ENCODE measurements around the gene FIGLA.

Gene FIGLA

DNA sequence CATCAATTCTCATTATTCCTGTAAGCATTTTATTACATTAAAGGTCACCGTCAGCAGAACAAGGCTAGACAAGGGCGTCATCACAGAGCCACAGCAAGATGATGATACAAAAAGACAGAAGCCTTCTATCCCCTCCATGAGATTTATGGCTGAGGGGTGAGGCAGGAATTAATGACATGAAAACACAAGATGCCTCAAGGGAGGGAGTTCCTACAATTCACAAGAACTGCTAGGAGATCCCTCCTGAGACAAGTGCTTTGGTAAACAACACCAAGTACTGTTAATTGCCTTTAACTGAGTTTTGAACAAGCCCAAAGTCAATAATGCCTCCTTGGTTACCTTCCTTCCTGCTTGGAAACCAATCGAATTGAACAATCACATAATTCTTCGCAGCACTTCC is 36.5 kb downstream of the FIGLA start:
- TF ChIP-seq CTCF (IDR thresholded peaks at IDR 0.05; ENCODE audit: borderline replicate concordance, insufficient read depth, low read depth, low read length), result no peak
- H3K4me3 ChIP-seq (ENCODE audit: low read depth, low read length), result no peak overlapping the region

GRCh38 chr2:70753031-70753430 is 37.4 kb downstream of the FIGLA start:
- no peak overlapping the region for H3K4me3 ChIP-seq (ENCODE audit: low read depth, low read length)

DNA sequence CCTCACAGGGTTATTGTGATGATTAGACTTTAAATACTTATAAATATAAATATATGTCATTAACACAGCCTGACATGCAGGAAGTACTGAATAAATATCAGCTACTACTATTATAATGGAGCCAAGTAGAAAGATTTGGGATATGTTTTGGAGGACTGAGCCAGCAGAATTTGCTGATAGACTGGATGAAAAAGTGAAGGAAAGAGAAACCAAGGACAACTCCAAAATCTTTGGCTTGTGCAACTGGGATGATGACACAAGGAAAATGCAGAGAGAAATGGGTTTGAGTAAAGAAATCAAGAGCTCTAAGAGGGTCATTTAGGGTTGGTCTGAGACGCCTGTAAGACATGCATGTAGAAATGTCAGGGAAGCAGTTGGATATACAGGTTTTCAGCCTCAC is 38.0 kb downstream of the FIGLA start:
- no peak overlapping the region for H3K4me3 ChIP-seq (ENCODE audit: low read depth, low read length)
- TF ChIP-seq CTCF (IDR thresholded peaks at IDR 0.05; ENCODE audit: borderline replicate concordance, insufficient read depth, low read depth, low read length), result no peak

More at GRCh38 chr2:70753031-70753430, 37.4 kb downstream of the FIGLA start:
- no peak for TF ChIP-seq CTCF (IDR thresholded peaks at IDR 0.05; ENCODE audit: borderline replicate concordance, insufficient read depth, low read depth, low read length)

DNA sequence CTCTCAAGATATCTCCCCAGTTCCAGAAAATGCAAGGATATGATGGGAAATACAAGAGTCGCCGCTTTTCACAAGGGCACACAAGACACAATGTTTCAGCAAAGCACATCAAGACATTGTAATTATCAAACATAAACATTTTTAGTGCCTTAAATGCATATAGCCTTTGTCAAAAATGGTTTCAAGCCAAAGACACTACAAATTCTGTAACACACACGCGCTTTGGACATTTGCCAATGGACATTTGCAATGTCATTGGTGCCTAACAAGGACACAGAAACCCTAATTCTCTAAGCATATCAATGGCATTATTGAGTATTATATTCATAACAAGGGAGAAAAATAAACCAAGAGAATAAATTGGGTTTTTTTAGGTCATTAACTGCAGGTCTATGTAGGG is 38.6 kb downstream of the FIGLA start:
- no peak overlapping the region for H3K4me3 ChIP-seq (ENCODE audit: low read depth, low read length)
- TF ChIP-seq CTCF (IDR thresholded peaks at IDR 0.05; ENCODE audit: borderline replicate concordance, insufficient read depth, low read depth, low read length), result no peak

GRCh38 chr2:70750320-70750719 is 40.1 kb downstream of the FIGLA start:
- H3K4me3 ChIP-seq (ENCODE audit: low read depth, low read length), result no peak overlapping the region
- TF ChIP-seq CTCF (IDR thresholded peaks at IDR 0.05; ENCODE audit: borderline replicate concordance, insufficient read depth, low read depth, low read length), result no peak

- H3K4me3 ChIP-seq (ENCODE audit: low read depth, low read length), result no peak overlapping the region
- TF ChIP-seq CTCF (IDR thresholded peaks at IDR 0.05; ENCODE audit: borderline replicate concordance, insufficient read depth, low read depth, low read length), result no peak
These were observed 42.2 kb downstream of the FIGLA start for GRCh38 chr2:70748002-70748784.

DNA sequence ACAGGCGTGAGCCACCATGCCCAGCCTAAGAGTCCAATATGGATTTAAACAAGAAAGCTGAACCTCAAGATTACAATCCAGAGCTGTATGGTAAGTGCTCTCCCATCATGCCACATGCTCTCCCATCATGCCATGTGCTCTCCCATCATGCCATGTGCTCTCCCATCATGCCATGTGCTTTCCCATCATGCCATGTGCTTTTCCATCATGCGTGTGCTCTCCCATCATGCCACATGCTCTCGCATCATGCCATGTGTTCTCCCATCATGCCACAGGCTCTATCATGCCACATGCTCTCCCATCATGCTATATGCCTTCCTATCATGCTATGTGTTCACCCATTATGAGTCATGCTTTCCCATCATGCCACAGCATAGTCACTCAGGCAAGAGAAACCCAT is 43.2 kb downstream of the FIGLA start:
- TF ChIP-seq CTCF (IDR thresholded peaks at IDR 0.05; ENCODE audit: borderline replicate concordance, insufficient read depth, low read depth, low read length), result no peak
- no peak overlapping the region for H3K4me3 ChIP-seq (ENCODE audit: low read depth, low read length)

All from GM12875 (cell line).